Activated naive CD4-positive, alpha-beta T cell treated with anti-CD3 and anti-CD28 coated beads, Interleukin-2, amount 50 U/mL, for 24 hours (primary cell): ENCODE results near the gene ISG15.
A peak's percentile ranks its signal among the peaks of the same experiment; 100 is the strongest.

ENCODE experiments used
- H3K27ac Mint-ChIP-seq: one replicate; pipeline ENCODE4 v1.8.0; 2021; ENCODE audit warnings: mild to moderate bottlenecking, mixed read lengths
- H3K27me3 Mint-ChIP-seq: one replicate; pipeline ENCODE4 v1.8.0; 2021; ENCODE audit warnings: mixed read lengths
- H3K36me3 Mint-ChIP-seq: one replicate; pipeline ENCODE4 v1.8.0; 2021; ENCODE audit warnings: mixed read lengths
- H3K4me1 Mint-ChIP-seq: one replicate; pipeline ENCODE4 v1.8.0; 2021; ENCODE audit warnings: mixed read lengths
- H3K4me3 Mint-ChIP-seq: one replicate; pipeline ENCODE4 v1.8.0; 2021; ENCODE audit warnings: mild to moderate bottlenecking, mixed read lengths
- H3K9me3 Mint-ChIP-seq: one replicate; pipeline ENCODE4 v1.8.0; 2021; ENCODE audit warnings: mixed read lengths

ISG15 gene

DNA sequence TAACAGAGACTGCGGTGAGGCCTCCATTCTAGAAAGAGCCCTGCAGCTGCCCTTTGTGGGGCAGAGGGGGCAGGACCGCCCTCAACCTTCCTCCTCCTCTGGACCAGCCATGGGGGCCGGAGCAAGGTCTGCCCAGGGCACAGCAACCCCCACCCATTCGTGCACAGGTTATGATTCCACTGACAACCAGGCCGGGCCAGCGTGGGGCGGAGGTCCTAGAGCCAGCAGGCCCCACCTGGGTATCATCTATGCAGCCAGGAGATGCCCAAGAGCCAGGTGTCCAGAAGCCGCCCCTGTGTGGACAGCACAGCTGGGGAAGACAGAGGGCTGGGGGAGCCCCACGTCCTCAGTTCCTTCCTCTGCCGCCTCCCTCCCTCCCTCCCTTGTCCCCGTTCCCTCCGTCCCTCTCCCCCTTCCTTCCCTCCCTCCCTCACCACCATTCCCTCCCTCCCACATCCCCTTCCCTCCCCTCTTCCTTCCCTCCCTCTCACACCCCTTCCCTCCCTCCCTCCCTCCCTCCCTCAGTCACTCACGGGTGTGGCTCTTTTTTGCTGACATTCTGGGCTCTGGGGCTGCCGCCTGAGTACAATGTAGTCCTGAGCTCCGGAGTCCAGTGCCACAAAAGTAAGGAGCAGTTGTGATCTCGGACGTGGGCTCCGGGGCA, 48.5 kb downstream of the ISG15 start:
- Mint-ChIP-seq H3K36me3 (no peaks in the 10 kb centered on the region), H3K9me3 (no peaks in the 10 kb centered on the region), H3K4me3 (peak overlapping the region; percentile 63), H3K27ac (no peak overlapping the region), H3K4me1 (peaks cover 33% of the 10 kb centered on the region), H3K27me3 (peaks cover 4% of the 10 kb centered on the region)

DNA sequence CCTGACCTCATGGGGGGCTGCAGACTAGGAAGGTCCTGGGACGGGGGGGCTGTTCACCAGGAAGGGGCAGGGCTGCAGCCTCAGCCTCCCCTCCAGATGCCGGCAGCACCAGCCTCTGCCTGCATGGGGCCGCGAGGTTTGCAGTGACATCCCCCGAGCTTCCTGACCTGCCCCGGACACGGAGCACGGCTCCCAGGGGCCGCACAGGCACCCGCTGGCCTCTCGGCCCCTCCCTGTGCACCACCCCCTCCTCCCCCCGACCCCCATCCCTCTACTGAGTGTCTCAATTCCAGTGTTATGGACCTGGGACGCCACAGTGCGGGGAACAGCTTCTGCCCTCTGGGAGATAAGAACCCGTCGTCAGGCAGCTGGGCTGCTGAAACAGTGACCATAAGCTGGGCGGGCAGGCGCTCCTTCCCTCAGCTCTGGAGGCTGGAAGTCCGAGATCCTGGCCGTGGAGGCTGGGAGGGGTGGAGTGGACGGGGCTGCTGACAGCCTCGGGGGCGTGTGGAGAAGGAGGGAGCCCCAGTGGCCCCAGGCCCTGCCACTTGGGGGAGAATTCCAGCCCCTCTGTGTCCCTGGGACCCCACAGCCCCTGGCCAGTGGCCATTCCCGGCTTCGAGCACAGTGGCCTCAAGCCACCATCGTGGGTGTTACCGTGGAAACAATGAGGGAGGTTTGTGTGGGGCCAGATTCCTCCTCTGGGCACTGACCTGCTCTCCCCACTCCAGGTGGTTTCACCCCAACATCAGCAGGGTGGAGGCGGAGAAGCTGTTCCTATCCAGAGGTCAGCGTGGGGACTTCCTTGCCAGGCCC, 49.3 kb downstream of the ISG15 start:
- peaks cover 33% of the 10 kb centered on the region for H3K4me1 Mint-ChIP-seq
- no peaks in the 10 kb centered on the region for H3K9me3 Mint-ChIP-seq
- peak overlapping the region; percentile 62 for H3K4me3 Mint-ChIP-seq
- H3K27me3 Mint-ChIP-seq: peaks cover 4% of the 10 kb centered on the region
- H3K27ac Mint-ChIP-seq: no peak overlapping the region
- no peaks in the 10 kb centered on the region for H3K36me3 Mint-ChIP-seq

DNA sequence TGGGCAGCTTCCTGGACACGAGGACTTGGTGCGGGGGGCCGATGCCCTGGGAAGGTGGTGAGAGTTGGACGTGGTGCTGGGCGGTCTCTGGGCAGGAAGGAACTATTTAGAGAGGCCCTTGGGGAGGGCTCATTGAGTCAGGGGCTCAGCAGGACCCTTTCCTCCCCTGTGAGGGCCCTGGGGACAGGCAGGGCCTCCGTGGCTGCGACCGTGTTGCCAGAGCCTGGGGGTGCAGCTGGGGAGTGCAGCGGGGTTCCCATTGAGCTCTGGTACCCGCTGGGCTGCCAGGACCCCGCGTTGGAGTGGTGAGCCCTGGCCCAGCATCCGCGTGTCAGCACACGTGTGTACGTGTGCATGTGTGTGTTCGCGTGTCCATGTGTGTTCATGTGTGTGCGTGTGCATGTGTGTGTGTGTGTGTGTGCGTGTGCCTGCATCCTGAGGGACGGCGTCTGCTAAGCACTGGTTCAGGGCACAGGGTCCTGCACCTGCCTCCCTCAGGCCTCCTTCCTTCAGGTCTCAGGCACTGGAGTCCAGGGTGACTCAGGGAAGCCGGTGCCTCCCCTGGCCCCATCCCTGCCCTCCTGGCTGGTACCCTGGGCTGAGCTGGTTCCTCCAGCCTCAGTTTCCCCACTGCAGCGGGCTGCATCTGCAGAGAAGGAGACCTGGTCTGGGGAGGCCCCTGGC, 50.1 kb downstream of the ISG15 start:
- Mint-ChIP-seq H3K27ac (no peak overlapping the region), H3K9me3 (no peaks in the 10 kb centered on the region), H3K4me1 (peaks cover 33% of the 10 kb centered on the region), H3K4me3 (peak overlapping the region; percentile 61), H3K27me3 (peaks cover 4% of the 10 kb centered on the region), H3K36me3 (no peaks in the 10 kb centered on the region)
